Fibroblast of mammary gland (primary cell): Measurements from ENCODE around the gene DUSP16.

Experiments
- DNase-seq: peaks from one replicate; pipeline ENCODE4 v3.0.0-alpha.2; 2010; ENCODE audit warnings: low read depth
- H3K4me3 ChIP-seq: 2 replicates; pipeline ENCODE4 v1.5.1; 2011; ENCODE audit warnings: low read depth, mild to moderate bottlenecking, low read length, moderate library complexity; ENCODE audit not compliant: control insufficient read depth
- TF ChIP-seq, protein P1 (sequence below): conservative IDR thresholded peaks from 2 replicates; pipeline ENCODE4 v1.5.1; 2011; ENCODE audit warnings: low read depth, low read length, inconsistent platforms; ENCODE audit not compliant: control insufficient read depth, insufficient read depth

DUSP16 gene

DNA sequence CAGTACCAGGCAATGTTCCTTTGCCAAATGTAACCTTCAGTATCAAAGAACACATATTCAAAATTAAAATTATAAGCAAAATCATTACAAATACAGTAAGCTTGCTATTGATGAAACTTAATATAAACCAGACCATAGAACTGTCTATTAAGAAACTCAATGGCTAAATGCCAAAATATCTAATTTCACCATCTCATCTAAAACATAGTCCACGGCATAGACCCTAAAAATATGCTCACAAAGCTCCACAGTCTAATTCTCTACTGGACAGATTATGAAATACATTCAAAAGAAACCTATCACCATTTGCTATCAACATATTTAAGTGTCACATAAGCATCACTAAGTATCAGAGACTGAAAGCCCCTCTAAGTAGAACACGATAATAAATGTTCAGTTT lies 25.2 kb downstream of the DUSP16 start:
- DNase-seq, result peak; percentile 38
- no peak overlapping the region for H3K4me3 ChIP-seq
- TF ChIP-seq, protein P1, sequence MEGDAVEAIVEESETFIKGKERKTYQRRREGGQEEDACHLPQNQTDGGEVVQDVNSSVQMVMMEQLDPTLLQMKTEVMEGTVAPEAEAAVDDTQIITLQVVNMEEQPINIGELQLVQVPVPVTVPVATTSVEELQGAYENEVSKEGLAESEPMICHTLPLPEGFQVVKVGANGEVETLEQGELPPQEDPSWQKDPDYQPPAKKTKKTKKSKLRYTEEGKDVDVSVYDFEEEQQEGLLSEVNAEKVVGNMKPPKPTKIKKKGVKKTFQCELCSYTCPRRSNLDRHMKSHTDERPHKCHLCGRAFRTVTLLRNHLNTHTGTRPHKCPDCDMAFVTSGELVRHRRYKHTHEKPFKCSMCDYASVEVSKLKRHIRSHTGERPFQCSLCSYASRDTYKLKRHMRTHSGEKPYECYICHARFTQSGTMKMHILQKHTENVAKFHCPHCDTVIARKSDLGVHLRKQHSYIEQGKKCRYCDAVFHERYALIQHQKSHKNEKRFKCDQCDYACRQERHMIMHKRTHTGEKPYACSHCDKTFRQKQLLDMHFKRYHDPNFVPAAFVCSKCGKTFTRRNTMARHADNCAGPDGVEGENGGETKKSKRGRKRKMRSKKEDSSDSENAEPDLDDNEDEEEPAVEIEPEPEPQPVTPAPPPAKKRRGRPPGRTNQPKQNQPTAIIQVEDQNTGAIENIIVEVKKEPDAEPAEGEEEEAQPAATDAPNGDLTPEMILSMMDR, result no peak

DNA sequence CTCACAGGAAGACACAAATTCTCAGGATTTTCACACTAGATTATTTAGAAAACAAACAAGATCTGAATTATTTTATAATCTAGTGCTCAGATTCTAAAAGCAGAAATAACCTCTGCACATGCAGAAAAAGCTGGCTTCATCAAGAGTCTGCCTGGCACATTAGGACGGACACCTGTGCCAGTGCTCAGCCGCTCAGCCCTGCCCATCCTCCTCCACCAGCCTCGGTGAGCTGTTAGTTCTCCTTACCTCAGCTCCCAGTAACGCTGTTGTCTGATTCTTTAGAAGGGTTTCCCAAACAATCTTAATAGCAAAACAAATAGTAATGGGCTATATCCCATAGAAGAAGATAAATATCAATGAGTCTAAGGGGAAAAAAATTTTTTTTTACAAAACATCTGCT lies 27.7 kb downstream of the DUSP16 start:
- TF ChIP-seq, protein P1, result no peak
- H3K4me3 ChIP-seq, result no peak overlapping the region
- DNase-seq, result no peak

DNA sequence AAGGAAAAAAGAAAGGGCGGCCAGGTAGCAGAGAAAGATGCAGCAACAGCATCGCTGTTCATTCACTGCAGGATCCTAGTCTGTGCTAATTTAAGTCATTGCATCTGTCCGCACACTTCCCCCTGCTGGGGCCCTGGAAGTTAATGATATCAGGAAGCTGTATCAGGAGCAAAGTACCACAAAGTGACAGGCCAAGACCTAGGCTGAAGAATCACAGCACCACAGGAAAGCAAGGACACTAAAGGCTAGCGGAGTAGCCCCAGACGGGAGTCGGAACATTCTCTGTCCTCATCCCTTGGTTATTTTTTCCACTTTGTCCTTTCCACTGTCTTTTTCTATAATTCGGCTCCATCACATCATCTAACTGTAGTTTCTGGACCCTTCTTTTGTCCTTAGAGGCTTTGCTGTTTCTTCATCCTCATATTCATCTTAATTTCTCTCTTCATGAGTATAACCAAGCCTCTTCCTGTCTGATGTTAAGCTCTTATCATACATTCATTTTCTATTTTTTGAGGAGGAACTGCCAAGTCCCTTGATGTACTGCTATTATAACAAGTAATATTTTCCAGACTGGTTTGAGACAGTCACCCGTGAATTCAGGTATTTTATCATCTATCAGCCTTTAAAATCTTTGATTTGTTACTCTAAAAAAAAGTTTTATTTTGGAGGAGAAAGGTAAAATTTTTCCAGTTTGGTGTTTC lies 28.3 kb downstream of the DUSP16 start:
- TF ChIP-seq, protein P1, result no peak
- no peak for DNase-seq
- no peak overlapping the region for H3K4me3 ChIP-seq

DNA sequence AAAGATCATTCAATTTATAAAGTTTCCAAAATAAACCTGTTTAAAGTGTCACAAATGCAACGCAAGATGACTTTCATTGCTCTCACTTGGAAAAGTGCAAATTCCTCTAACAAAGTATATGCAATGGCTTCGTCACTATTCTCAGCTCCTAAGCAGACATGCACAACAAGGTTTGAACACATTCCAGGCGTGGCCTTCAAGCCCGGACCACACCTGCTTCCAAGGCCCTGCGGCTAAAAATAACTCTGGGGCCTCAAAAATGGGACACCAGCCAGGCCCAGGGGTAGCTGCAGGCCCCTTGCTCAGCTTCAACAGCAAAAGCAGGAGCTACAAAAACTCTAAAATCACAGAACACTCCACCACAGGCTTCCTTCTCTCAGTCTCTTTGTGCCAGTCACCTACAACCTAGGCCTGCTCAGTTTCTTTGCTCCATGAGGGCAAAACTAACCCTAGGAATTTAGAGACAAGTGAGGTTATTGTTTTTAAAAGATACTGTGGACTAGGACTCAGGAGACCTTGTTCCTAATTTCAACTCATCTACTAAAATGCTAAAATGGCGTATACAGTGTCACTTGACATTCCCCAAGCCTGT lies 29.3 kb downstream of the DUSP16 start:
- no peak overlapping the region for H3K4me3 ChIP-seq
- TF ChIP-seq, protein P1, result no peak
- DNase-seq, result no peak

DNA sequence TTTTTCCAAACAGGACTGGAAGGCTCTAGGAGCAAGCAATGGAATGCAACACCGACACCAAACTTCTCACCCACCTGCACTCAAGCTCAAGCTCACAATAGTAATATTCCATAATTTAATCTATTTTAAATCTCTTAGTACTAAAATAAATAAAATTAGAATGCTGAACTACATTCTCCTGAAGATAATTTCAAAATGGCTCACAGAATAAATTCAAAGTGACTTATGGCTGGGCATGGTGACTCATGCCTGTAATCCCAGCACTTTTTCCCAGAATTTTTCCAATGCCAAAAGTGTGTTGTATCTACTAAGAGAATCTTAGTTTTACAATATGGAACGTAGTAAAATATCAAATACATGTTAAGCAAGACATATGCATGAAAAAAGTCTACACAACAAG lies 31.5 kb downstream of the DUSP16 start:
- no peak for DNase-seq
- TF ChIP-seq, protein P1, result no peak
- no peak overlapping the region for H3K4me3 ChIP-seq

DNA sequence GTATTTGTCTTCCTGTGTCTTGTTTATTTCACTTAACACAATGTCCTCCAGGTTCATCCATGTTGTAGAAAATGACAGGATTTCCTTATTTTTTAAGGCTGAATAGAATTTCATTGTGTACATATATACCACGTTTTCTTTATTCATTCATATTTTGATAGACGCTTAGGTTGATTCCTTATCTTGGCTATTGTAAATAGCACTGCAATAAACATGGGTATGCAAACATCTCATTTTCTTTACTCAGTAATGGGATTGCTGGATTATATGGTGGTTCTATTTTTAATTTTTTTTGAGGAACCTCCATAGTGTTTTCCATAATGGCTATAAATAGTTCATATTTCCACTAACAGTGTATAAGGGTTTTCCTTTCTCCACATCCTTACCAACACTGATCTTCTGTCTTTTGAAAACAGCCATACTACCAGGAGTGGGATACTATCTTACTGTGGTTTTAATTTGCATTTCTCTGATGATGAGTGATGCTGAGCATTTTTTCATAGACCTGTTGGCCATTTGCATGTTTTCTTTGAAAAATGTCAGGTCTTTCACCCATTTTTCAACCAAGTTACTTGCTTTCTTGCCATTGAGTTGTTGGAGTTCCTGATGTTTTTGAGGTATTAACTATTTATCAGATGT lies 32.8 kb downstream of the DUSP16 start:
- no peak overlapping the region for H3K4me3 ChIP-seq
- no peak for DNase-seq
- TF ChIP-seq, protein P1, result no peak
